HG02840 (cell line): ENCODE results near the gene MAN2B2.

Experiments used
- ATAC-seq: cut with Tn5 transposase; IDR thresholded peaks from one replicate; pipeline ENCODE4 v1.9.1; 2021; ENCODE audit warnings: mild to moderate bottlenecking, moderate library complexity, moderate number of reproducible peaks; ENCODE audit not compliant: unreplicated experiment, low FRiP score

The MAN2B2 gene

DNA sequence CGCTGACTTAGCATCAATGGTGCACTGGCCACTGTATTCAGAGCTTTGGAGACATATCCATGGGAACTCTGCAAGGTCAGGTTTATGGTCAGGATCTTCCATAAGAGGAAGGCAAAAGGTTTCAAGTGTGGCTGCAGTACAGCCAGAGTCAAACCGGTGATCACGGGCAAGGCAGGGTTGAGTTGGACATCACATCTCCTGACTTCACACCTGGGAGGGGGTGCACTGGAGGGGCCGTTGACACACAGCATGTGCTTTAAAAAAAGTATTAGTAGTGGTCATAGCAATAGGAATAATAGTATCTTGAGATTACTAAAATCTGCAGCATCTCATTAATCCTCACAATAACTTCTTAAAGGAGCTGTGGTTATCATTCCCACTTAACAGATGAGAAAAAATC lies 28.9 kb upstream of the MAN2B2 start:
- no peak for ATAC-seq

DNA sequence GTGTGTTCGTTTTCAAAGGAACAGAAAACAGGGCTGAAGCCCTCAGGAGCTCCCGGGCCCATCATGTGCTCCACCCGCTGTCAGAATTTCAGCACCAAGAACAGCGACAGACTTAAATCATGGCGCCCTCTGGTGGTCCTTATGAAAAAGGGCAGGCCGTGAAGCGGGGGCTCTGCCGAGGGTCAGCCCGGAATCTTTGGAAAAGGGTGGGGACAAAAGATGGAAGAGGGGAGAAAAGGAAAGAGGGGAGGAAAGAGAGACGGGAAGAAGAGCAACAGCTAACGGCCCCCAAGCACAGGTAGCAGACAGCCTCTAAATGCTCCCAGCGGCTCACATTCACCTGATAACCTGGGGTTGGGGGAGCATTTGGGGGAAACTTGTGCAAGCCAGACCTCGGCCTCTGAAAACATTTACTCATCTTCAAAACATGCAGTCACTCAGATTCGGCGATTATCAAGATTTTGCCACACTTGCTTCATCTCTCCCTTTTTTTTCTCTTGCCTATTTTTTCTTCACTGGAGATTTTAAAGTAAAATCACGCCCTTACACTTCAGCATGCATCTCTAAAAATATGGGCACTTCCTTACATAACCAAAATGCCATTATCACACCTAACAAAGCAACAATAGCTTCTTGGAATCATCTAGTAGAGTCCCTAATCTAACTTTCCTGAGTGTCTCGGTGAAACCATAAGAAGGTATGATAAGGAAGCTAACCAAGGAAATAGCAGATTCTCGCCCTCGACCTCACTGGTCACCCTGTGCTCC lies 28.1 kb upstream of the MAN2B2 start:
- no peak for ATAC-seq

- ATAC-seq = no peak
Measured at GRCh38 chr4:6548201-6548881, 26.6 kb upstream of the MAN2B2 start.

DNA sequence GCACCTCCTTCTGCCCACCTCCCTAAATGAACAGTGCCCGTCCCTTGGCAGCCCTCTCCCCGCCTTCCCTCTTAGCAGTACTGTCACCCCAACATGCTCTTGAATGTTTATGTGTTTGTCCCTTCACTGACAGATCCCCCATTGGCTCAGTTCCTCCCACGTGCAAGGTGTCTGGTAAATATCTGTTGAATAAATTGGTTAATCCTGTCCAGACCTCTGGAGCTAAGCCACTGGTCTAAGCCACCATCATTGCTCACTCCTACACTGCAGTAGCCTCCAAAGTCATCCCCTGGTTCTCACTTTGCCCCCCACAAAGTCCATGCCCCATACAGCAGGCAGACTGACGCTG lies 26.1 kb upstream of the MAN2B2 start:
- no peak for ATAC-seq

DNA sequence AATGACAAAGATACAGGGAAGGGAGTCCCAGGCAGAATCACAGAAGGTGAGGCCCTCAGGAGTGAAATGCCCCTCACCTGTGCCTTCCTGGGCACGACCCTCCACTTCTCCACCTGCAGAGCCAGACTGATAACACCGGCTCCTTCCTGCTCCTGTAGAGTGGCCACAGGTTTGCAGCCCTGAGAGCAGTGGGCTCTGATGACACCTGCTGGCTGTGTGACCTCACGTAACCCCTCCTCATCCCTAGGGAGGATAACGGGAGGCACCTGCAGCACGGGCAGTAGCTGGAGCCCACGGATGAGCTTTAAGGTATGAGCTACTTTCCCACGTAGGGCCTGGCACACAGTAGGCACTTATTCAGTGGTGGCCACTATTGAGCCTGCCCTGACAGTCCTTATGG lies 25.5 kb upstream of the MAN2B2 start:
- no peak for ATAC-seq

DNA sequence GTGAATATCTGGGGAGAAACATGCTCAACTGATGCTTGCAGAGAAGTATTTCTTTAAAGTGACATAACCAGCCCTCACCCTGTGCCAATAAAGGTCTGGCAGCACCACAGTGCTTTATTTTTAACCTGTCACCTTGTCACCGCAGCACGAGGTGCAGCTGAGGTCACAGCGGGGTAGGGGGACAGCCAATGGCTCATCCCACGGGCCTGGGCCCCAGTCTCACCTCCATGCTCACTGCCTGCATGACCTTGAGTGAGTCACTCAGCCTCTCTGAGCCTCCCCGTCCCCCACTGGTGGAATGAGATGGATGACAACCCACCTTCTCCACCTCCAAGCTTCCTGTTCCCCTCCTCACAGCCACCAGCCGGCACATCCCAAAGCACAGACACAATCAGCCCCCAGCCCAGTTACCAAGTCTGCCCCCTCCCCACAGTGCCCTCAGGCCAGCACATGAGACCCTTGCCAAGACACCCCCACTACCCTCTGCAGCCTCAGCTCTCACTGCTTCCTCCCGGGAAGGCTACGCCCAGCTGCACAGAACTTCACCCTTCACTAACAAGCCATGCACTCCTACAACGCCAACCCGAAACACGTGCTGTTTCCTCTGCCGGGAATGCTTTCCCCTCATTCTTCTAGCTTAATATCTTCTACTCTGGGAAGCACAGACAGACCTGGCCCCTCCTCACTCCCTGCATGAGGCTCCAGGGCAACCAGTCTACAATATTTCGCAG lies 24.9 kb upstream of the MAN2B2 start:
- ATAC-seq = no peak

DNA sequence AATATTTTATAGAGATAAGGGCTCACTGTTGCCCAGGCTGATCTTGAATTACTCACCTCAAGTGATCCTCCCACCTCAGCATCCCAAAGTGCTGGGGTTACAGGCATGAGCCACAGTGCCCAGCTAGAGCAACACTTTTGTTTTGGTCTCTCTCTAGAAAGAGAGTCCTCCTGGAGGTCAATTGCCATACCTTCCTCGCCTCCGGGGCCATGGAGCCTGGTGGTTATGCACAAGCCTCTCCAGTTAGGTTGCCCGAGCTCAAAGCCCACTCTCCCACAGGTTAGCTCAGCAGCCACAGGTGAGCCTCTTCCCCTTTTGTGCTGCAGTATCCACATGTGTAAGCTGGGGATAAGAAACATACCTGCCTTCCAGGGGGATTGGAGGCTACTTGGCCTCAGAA lies 24.2 kb upstream of the MAN2B2 start:
- ATAC-seq = no peak

- no peak for ATAC-seq
Measured at GRCh38 chr4:6551660-6552059, 23.3 kb upstream of the MAN2B2 start.

DNA sequence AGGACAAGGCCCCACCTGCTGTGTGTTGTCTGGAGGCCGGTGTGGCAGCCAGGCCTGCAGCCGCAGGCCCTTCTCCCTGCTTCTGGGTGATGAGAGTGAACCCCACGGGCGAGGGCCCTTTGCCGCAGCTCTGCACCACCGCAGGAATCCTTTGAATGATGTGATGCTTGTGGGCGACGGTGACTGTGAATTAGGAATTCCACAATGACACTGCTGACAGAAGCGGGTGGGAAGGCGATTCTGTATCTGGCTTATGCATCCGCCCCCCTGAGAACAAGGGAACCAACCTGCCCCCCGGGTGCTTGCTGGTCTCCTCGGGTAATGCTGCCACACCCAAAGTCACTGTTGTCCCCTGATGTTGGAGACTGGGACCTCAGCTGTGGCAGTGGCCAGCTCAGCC lies 19.5 kb upstream of the MAN2B2 start:
- no peak for ATAC-seq

DNA sequence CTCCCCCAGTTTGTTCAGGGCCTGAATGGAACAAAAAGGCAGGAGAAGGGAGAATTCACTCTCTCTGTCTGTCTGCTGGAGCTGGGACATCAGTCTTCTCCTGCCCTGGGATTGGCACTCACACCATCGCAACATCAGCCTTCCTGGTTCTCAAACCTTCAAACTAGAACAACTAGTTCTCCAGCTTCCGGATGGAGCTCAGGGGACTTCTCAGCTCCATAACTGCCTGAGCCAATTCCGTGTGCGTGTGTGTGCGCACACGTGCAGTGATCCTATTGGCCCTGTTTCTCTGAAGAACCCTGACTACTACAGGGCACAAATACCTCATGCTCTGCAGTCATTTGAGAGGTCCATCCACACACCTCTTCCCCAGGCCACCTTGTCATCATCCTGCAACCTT lies 18.7 kb upstream of the MAN2B2 start:
- no peak for ATAC-seq

DNA sequence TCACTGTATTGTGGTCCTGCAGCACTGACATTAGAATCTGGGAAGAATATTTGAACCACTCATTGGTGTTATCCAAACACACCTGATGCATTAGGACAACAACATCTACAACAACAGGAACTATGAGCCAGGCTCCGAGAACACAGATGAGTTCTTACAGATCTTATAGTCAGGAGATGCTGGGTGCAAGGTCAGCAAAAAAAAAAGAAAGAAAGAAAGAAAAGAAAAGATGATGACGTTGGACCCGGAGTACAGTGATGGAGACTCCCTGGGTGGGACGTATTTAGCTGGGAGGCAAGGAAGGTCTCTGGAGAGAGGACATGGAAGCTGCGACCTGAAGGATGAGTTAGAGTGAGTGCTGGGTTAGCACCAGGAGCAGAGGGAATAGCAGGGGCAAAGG lies 17.8 kb upstream of the MAN2B2 start:
- ATAC-seq = no peak

DNA sequence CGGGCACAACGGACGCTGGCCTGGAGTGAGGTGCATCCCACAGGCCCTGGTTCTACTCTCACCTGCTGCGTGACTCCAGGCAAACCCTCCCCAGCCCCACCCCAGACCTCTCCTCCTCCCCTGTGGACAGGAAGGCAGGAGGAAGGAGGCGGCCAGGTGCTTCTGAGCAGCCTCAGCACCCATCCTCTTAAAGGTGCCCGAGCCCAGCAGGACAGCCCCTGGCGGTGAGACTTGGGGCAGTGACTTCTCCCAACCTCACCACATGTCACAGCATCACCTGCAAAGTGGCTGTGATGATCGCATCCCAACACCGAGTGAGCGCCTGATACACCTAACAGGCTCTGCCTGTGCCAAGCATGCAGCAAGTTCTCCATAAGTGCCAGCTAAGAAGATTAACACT lies 17.1 kb upstream of the MAN2B2 start:
- ATAC-seq = no peak

DNA sequence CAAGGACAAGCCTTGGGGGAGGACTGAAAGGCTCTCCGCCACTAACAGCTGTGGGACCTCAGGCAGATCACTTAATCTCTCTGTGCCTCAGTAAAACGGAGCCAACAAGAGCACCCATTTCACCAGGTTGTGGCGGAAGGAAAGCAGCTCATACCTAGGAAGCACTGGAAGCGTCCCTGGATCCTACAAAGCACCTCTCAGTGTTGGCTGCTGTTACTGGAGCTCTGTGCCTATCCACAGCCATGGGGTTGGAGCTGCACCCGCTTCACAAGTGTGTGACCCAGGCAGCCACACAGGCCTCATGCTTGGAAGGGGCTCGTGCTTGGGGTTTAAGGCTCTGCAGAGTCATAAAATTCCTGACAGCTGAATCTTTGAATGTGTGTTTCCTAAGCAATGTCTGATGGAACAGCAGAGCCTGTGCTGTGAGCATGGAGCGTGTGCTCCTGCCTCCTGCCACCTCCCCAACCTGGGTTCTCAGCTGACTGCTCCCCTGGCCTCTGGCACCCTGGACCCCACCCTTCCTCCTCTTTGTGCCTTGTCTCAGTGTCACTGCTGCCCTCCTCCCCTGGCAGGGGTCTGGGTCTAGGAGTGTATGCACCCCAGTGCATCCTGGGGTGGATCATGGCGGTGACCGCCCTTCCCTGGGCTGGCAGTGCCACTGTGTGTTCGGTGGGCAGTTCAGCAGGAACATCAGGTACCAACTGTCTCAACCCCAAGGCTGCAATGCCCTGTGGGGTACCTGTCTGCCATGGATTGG lies 14.4 kb upstream of the MAN2B2 start:
- no peak for ATAC-seq

GRCh38 chr4:6561173-6561516 lies 13.8 kb upstream of the MAN2B2 start:
- no peak for ATAC-seq

DNA sequence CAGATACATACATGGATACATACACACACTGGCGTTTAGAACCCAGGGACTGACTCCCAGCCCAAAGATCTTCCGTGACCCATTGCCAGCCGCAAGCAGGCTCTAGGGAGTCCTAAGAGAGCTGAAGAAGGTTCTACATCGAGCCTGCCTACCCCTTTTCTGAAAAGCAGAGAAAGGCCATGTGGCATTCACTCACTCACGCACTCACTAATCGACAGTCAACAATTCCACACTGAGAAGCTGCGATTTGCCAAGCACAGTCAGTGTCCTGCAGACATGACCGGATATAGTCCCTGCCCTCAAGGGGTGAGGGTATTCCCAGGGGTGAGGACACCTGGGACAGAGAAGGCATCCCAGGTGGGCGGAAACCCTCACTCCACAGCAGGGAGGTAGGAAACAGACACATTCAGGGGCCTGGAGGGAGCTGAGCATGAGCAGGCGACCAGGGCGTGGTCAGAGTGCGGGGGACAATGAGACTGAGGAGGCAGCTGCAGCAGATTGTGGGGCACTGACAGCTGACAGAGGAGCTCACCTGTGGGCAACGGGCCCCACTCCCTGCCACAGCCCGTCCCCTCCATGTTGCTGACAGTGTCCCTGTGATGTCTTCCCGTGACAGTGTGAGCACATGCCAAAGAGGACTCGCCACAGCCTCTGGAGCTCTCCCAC lies 13.2 kb upstream of the MAN2B2 start:
- ATAC-seq = no peak

DNA sequence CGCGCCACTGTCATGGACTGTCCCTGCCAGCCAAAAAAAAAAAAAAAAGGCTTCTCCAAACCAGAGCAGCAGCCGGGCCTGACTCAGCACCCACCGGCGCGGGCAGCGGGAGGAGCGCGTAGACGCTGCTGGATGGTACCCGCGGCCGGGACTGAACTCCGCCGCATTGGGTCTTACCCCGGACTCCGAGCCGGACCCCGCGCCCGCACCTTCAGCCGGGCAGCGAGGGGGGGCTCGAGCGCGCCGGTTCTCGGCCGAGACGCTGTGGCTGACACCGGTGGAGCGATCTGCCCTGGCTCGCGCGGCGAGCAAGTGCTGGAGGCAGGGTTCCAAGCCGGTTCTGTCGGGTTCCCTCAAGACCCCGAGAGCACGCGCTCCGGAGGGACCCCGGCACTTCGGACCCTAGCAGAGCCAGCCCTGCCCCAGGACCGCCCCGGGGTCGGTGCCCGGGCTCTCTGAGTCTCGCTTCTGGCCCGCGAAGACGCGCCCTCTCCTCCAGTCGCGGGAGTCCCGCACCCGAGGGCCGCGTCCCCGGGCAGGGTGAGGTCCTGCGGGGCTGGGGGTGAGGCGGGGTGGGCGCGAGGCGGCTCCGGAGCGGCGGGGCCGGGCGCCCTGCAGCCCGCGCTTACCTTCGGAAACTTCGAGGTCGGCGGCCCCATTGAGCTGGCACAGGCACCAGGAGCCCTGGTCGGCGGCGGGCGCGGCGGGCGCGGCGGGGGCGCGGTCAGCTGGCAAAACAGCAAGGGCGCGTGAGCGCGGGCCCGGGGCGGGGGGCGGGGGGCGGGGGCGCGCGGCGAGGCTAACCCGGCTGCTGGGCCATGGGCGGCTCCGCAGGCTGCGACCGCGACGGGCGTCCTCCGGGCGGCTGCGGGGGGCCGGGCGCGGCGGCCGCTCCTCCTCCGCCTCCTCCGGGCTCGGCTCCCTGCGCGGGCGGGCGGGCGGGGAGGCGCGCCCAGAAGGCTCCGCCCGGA lies 11.8 kb upstream of the MAN2B2 start:
- no peak for ATAC-seq

- no peak for ATAC-seq
Measured at GRCh38 chr4:6563935-6564645, 10.9 kb upstream of the MAN2B2 start.

DNA sequence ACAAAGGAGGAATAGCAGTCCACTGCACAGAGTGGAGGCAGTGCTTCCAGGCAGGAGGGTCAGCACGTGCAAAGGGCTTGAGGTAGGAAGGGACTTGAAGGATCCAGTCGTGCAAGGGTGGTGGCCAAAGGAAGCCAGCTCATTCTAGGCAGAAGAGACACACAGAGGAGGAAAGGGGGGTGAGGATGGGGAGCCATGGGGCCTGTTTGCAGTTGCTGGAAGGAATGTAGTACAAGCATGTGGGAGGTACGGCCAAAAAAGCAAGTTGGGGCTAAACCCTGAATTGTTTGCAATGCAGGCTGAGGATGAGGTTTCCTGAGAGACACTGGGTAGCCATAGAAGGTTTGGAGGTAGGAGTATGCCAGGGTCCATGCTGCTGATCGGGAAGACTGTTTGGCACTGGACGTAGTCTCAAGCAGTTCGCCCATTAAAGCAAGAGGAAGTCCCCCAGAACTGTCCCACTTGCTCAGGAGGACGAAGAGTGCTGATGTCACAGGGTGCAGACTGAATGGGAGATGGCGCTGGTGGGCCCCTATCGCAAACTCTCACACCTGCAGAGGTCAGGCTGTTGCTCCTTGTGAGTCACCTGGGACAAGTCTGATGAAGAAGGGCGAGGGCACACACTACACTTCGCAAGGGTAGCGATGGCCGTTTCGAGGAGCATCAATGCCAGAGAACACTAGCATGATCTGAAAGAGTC lies 9.1 kb upstream of the MAN2B2 start:
- ATAC-seq = no peak
